GM18507 (cell line): ENCODE data around the gene ZBTB8B.
A peak's percentile ranks its signal among the peaks of the same experiment; 100 is the strongest.

Experiments used
- DNase-seq: peaks from one replicate; pipeline ENCODE4 v3.0.0; 2011; ENCODE audit warnings: low read depth; ENCODE audit not compliant: insufficient read length; ENCODE audit errors: extremely low spot score
- FAIRE-seq: peaks from 2 replicates; lab custom pipeline; 2011; peaks lifted over from hg19 to GRCh38; lab: Jason Lieb, UNC

Gene ZBTB8B

GRCh38 chr1:32500387-32501209 is 35.7 kb downstream of the ZBTB8B start:
- no peak for FAIRE-seq

GRCh38 chr1:32501865-32502264 is 37.0 kb downstream of the ZBTB8B start:
- FAIRE-seq (no peak), DNase-seq (no peak)

More at GRCh38 chr1:32500387-32501209, 35.7 kb downstream of the ZBTB8B start:
- DNase-seq: peak; percentile 63

GRCh38 chr1:32503153-32503552 is 38.3 kb downstream of the ZBTB8B start:
- DNase-seq: no peak
- FAIRE-seq: no peak

- DNase-seq (no peak), FAIRE-seq (no peak)
Measured at GRCh38 chr1:32507021-32507420, 42.1 kb downstream of the ZBTB8B start.

GRCh38 chr1:32508761-32509160 is 43.9 kb downstream of the ZBTB8B start:
- FAIRE-seq: no peak
- no peak for DNase-seq

- no peak for DNase-seq
- no peak for FAIRE-seq
Measured at GRCh38 chr1:32509939-32510338, 45.1 kb downstream of the ZBTB8B start.
